ENCODE measurements around the gene DUSP5. TPM values are rescaled to one million over a fixed set of nuclear protein-coding genes. Genes with fewer than 3 reads are reported as not detected.
A peak's percentile ranks its signal among the peaks of the same experiment; 100 is the strongest.

Gene DUSP5
- total and polyA plus RNA-seq, 12 donors, result 5.3 to 53.7 (median 21.2) TPM

DNA sequence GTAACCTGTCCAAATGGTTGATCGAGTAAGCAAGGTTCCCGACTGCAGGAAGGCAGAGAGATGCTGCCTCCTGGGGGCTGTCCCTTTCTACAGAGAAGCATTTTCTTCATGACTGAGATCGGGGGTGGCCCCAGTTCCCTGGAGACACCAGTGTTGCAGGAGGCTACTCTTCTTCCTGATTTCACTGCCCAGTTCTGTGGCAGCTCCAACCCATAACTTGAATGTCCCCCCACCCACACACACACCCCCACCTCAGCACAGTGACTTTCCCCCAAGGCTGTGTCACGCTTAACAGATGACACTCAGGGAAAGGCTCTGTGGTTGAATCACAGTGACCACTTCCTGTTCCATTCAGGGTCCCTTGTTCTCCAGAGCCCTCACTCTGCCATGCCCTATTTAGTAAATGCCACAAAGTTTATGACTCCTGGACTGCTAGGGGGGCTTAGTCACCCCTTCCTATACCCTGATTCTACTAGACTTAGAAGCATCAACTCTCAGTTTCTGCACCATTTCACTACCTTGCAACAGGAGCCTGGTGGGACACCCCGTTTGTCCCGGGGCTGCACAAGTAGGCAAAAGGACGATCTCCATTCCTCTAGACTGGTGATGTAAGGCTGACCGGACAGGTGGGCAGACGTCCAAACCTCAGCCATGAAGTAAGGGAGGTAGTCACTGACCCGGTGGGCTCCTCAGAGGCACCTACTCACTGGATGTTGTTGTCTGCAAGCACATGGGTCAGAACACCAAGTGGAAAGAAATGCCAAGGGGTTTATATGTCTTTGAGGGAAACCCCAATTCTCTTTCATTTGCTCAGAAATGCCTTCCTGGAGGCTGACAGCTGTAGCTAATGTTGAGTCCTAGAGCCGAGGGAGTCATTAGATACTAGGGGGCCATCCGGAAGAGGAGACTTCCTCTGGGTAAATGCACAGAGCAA lies 38.5 kb downstream of the DUSP5 start:
- Histone ChIP-seq H3K4me3 (no peak overlapping the region), H3K27me3 (no peaks in the 10 kb centered on the region), H3K4me1 (peaks cover 0 to 26% (median 5%) of the 10 kb centered on the region in 9 donors), H3K36me3 (no peaks in the 10 kb centered on the region), H3K9me3 (no peaks in the 10 kb centered on the region), H3K27ac (no peak overlapping the region)
- ATAC-seq (peak; percentile 54 to 86 (median 69)), DNase-seq (peak in 1 of 2 donors; percentile 43)
- 53% methylated on average over 12 of the region's 12 CpGs for WGBS, 2 donors
- intact Hi-C loops (cut with DNase I), result loop anchor here in 3 of 10 donors (2.0 to 5.0 kb wide), 4 partner anchors 34 to 225 kb away; no protein-coding TSS in a partner anchor
- peak in 7 of 9 donors; percentile 29 to 69 (median 60) for TF ChIP-seq CTCF (IDR thresholded peaks at IDR 0.05)

DNA sequence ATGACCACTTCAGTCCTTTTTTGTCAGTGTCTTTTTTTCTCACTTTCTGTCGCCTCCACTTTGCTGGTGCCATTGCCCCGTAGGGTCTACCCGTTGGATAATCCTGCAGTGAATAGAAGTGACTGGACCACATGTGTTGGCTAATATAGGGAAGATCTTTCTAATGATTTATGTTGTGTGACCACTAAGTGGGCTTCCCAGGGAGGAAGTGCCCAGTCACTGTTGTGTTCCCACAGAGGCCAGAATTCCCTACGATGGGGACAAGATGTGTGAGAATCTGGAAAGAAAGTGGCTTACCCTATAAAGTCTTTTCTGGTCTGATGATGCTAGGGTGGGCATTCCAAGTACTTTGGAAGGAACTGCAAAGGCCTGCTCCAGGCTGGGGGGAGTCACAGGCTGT lies 41.4 kb downstream of the DUSP5 start:
- intact Hi-C loops (cut with DNase I), result loop anchor here in 2 of 10 donors (5.0 kb wide), 3 partner anchors 37 to 227 kb away; no protein-coding TSS in a partner anchor
- DNase-seq, result no peak
- Histone ChIP-seq H3K36me3 (no peaks in the 10 kb centered on the region), H3K4me1 (peaks cover 0 to 19% (median 5%) of the 10 kb centered on the region in 9 donors), H3K27me3 (no peaks in the 10 kb centered on the region), H3K9me3 (no peaks in the 10 kb centered on the region), H3K27ac (no peak overlapping the region), H3K4me3 (no peak overlapping the region)
- no peak for ATAC-seq
- 93 to 94% methylated on average over 4 of the region's 4 CpGs for WGBS, 2 donors
- TF ChIP-seq CTCF (IDR thresholded peaks at IDR 0.05), result no peak

DNA sequence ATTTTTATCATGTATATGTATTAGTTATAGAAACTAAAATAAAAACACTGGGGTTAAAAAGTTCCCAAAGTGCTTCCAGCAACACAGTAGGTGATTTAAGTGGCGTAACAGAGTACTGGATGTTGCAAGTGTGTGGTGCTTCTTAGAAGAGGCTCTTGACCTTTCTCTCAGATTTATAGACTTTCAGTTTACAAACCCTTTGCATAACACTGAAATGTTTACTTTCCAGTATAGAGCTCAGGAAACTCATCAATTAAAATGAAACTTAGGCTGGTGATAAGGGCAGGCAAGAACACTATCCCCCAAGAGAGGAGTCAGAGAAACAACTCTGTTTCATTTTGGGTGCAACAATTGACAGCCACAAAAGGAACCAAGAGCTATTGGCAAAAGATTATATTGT lies 42.3 kb downstream of the DUSP5 start:
- no peak overlapping the region for H3K4me3 ChIP-seq
- H3K9me3 ChIP-seq, result no peaks in the 10 kb centered on the region
- TF ChIP-seq CTCF (IDR thresholded peaks at IDR 0.05), result no peak
- intact Hi-C loops (cut with DNase I), result loop anchor here in 2 of 10 donors (10.0 kb wide), 1 partner anchor 395 kb away; no protein-coding TSS in a partner anchor
- H3K4me1 ChIP-seq, result peaks cover 0 to 18% (median 5%) of the 10 kb centered on the region in 9 donors
- DNase-seq, result no peak
- H3K36me3 ChIP-seq, result no peaks in the 10 kb centered on the region
- no peak for ATAC-seq
- no peaks in the 10 kb centered on the region for H3K27me3 ChIP-seq
- H3K27ac ChIP-seq, result no peak overlapping the region
- WGBS, 2 donors, result 51 to 93% methylated on average over 1 of the region's 1 CpG

DNA sequence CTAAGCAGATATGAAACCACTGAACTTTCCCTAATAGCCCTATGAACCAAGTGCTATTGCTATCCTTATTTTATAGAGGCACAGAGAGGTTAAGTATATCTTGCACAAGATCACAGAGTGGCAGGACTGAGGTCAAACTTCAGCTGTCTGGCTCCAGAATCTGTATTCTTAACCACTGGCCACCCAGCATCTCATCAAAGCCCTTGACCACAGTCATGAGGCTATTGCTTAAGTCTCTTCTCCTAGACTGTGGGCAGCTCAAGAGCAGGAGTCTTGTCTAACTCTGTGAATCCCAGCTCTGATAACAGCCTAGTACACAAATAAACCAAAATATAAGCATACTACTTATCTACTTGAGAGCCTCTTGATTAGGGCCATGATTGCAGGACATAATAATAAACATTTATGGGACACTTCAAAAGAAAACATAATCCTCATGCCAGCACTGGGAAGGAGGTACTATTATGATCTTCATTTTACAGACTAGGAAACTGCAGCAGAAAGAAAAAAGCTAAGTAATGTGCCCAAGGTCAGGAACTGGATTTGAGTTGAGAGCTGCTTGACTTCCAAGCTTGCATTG lies 47.3 kb downstream of the DUSP5 start:
- Histone ChIP-seq H3K36me3 (no peaks in the 10 kb centered on the region), H3K27ac (peak overlapping the region in 3 of 10 donors; percentile 8 to 18 (median 10)), H3K27me3 (peaks cover 0 to 11% (median 0%) of the 10 kb centered on the region in 7 donors), H3K4me1 (peaks cover 0 to 14% (median 0%) of the 10 kb centered on the region in 9 donors), H3K4me3 (no peak overlapping the region), H3K9me3 (no peaks in the 10 kb centered on the region)
- ATAC-seq, result no peak
- TF ChIP-seq CTCF (IDR thresholded peaks at IDR 0.05), result no peak
- intact Hi-C loops (cut with DNase I), result loop anchor here in 7 of 10 donors (5.0 to 10.0 kb wide), 7 partner anchors 43 to 400 kb away; partner anchors contain the start of gene DUSP5 (in 1 of the 7)
- DNase-seq, result no peak

Measured in heart right ventricle (tissue), 16 donors.